ENCODE measurements around the gene ADAM10.

Gene ADAM10

DNA sequence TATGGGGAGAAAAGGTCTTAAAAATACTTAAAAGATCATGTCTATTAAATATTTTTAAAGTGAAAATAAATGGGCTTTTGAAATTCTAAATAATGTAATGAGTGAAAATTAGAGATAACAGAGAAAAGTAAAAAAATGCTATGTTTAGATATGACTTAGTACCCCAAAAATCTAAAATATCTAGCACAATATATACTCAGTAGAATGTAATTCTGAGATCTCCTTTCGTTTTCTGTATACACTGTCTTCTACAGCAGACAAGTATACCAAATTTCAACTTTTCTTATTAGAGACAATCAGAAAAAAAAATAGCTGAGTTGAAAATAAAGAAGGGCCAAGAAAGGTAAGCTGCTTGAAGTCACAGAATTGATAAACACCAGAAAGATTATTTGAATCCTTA, 140.8 kb downstream of the ADAM10 start:
- Histone ChIP-seq H3K9me3 (ENCODE audit: control insufficient read depth, insufficient read depth, low read depth, low read length) (no peaks in the 10 kb centered on the region), H3K4me3 (ENCODE audit: low read depth, low read length) (no peak overlapping the region), H3K27ac (ENCODE audit: extremely low read depth, low read depth, low read length) (no peak overlapping the region), H3K4me1 (ENCODE audit: control insufficient read depth, insufficient read depth, low read length) (no peaks in the 10 kb centered on the region; the same call in 1 of the 2 replicates), H3K36me3 (ENCODE audit: control insufficient read depth in 2 of 2, insufficient read depth in 1 of 2, low read length in 2 of 2) (peaks cover 0 to 7% of the 10 kb centered on the region in 2 experiments; a peak in 1 of 3 replicates)
- TF ChIP-seq TRIM28 (IDR thresholded peaks at IDR 0.05; ENCODE audit: borderline replicate concordance, low read length) (no peak), SALL2 (tag by site-specific recombination; IDR thresholded peaks at IDR 0.05; ENCODE audit: borderline replicate concordance) (no peak), ZNF10 (tag by site-specific recombination; IDR thresholded peaks at IDR 0.05) (no peak), ZNF514 (tag by site-specific recombination; IDR thresholded peaks at IDR 0.05) (no peak), MEIS1 (CRISPR knock-in tag; IDR thresholded peaks at IDR 0.05; ENCODE audit: borderline replicate concordance) (no peak), ZNF239 (tag by site-specific recombination; IDR thresholded peaks at IDR 0.05) (no peak), MYNN (tag by site-specific recombination; IDR thresholded peaks at IDR 0.05; ENCODE audit: borderline replicate concordance) (no peak), ZBTB20 (tag by site-specific recombination; IDR thresholded peaks at IDR 0.05) (no peak), ZNF341 (tag by site-specific recombination; IDR thresholded peaks at IDR 0.05; ENCODE audit: low read depth) (no peak)
- TF ChIP-seq, protein P1, sequence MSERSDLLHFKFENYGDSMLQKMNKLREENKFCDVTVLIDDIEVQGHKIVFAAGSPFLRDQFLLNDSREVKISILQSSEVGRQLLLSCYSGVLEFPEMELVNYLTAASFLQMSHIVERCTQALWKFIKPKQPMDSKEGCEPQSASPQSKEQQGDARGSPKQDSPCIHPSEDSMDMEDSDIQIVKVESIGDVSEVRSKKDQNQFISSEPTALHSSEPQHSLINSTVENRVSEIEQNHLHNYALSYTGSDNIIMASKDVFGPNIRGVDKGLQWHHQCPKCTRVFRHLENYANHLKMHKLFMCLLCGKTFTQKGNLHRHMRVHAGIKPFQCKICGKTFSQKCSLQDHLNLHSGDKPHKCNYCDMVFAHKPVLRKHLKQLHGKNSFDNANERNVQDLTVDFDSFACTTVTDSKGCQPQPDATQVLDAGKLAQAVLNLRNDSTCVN (tag by site-specific recombination; optimal IDR thresholded peaks at IDR 0.05) = no peak
- ChIA-PET CTCF (no interaction called here), POLR2A (no interaction called here)

DNA sequence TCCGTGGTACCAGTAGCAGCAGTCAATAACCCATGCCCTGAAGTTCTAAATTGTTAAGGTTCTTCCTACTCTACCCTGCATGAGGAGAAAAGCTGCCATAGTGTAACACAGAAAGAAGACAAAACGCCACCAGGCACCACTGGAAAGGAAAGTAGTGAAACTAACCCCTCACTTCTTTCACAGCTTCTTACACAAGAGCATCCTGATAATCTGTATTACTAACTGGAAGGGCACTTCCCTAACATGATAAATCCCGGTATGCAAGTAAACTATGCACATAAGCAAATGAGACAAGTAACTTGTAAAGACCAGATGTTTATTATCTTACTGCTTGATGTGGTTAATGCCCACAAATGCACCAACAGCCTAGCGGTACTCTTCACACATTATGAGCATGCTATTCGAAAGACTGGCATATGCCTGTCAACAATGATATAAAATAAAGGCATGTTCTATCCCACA, 141.3 kb downstream of the ADAM10 start:
- no peak overlapping the region for H3K27ac ChIP-seq (ENCODE audit: extremely low read depth, low read depth, low read length)

DNA sequence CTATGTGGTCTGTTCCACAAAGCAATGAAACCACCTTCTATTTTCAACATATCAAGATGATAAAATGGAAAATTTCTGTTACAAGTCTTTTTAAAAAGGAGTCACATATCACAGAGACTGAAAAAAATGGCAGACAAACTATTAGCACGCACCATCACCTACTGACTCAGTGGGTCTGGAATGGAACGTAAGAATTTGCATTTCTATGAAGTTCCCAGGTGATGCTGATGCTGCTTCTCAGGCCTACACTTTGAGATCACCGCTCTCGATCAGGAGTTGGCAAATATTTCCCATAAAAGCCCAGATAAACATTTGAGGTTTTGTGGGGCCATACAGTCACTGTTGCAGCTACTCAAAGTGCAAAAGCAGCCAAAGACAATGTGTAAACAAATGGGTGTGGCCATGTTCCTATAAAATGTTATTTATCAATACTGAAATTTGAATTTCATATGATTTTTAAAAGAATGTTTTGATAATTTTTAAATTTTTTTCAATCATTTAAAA, 142.9 kb downstream of the ADAM10 start:
- H3K4me1 ChIP-seq (ENCODE audit: control insufficient read depth, insufficient read depth, low read length) = no peaks in the 10 kb centered on the region
- TF ChIP-seq ZNF248 (tag by site-specific recombination; IDR thresholded peaks at IDR 0.05) = no peak
- TF ChIP-seq, protein P2, sequence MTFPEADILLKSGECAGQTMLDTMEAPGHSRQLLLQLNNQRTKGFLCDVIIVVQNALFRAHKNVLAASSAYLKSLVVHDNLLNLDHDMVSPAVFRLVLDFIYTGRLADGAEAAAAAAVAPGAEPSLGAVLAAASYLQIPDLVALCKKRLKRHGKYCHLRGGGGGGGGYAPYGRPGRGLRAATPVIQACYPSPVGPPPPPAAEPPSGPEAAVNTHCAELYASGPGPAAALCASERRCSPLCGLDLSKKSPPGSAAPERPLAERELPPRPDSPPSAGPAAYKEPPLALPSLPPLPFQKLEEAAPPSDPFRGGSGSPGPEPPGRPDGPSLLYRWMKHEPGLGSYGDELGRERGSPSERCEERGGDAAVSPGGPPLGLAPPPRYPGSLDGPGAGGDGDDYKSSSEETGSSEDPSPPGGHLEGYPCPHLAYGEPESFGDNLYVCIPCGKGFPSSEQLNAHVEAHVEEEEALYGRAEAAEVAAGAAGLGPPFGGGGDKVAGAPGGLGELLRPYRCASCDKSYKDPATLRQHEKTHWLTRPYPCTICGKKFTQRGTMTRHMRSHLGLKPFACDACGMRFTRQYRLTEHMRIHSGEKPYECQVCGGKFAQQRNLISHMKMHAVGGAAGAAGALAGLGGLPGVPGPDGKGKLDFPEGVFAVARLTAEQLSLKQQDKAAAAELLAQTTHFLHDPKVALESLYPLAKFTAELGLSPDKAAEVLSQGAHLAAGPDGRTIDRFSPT (tag by site-specific recombination; IDR thresholded peaks at IDR 0.05) = no peak
- TF ChIP-seq ZNF600 (tag by site-specific recombination; IDR thresholded peaks at IDR 0.05) = no peak
- TF ChIP-seq ZNF561 (tag by site-specific recombination; IDR thresholded peaks at IDR 0.05; ENCODE audit: borderline replicate concordance) = no peak
- TF ChIP-seq ZNF560 (tag by site-specific recombination; IDR thresholded peaks at IDR 0.05; ENCODE audit: borderline replicate concordance) = no peak
- no peak for TF ChIP-seq FEZF1 (tag by site-specific recombination; IDR thresholded peaks at IDR 0.05)
- TF ChIP-seq ZEB2 (tag by site-specific recombination; IDR thresholded peaks at IDR 0.05) = no peak
- no peak for TF ChIP-seq ZNF530 (tag by site-specific recombination; IDR thresholded peaks at IDR 0.05; ENCODE audit: low read depth)
- no peak overlapping the region for H3K4me3 ChIP-seq (ENCODE audit: low read depth, low read length)
- peaks cover 0 to 13% of the 10 kb centered on the region in 2 experiments; a peak in 1 of 3 replicates for H3K36me3 ChIP-seq (ENCODE audit: control insufficient read depth in 2 of 2, insufficient read depth in 1 of 2, low read length in 2 of 2)
- POLR2A ChIA-PET = no interaction called here
- H3K27ac ChIP-seq (ENCODE audit: extremely low read depth, low read depth, low read length) = no peak overlapping the region
- CTCF ChIA-PET = no interaction called here
- H3K9me3 ChIP-seq (ENCODE audit: control insufficient read depth, insufficient read depth, low read depth, low read length) = no peaks in the 10 kb centered on the region

More for the DNA sequence above, 141.3 kb downstream of the ADAM10 start:
- Histone ChIP-seq H3K9me3 (ENCODE audit: control insufficient read depth, insufficient read depth, low read depth, low read length) (no peaks in the 10 kb centered on the region), H3K4me1 (ENCODE audit: control insufficient read depth, insufficient read depth, low read length) (no peaks in the 10 kb centered on the region; the same call in 1 of the 2 replicates), H3K36me3 (ENCODE audit: control insufficient read depth in 2 of 2, insufficient read depth in 1 of 2, low read length in 2 of 2) (peaks cover 0 to 10% of the 10 kb centered on the region in 2 experiments; a peak in 1 of 3 replicates), H3K4me3 (ENCODE audit: low read depth, low read length) (no peak overlapping the region)
- CTCF ChIA-PET = no interaction called here
- no peak for TF ChIP-seq ZNF239 (tag by site-specific recombination; IDR thresholded peaks at IDR 0.05)
- POLR2A ChIA-PET = no interaction called here

Measured in HEK293 (cell line).